Renal cortex interstitium (tissue), 11 donors: ENCODE results near the gene RPL18. TPM values are rescaled to one million over a fixed set of nuclear protein-coding genes. Genes with fewer than 3 reads are reported as not detected.
"Not testable (repeated sequence)": the region's sequence is repeated elsewhere in the genome, so short reads cannot be mapped to it uniquely, and the experiment has no call there.

ENCODE experiments used
- DNase-seq, 11 donors: peaks; one replicate each; pipeline ENCODE4 v3.0.0-alpha.2; 2013; ENCODE audit warnings: low read depth in 9 of 11, low spot score in 4 of 11; ENCODE audit errors: extremely low read depth in 1 of 11
- polyA plus RNA-seq, 3 donors: library from polyadenylated mRNA; unstranded; fragments of 120-200 nt; gene quantifications; one replicate each; pipeline ENCODE4 v1.2.1, GENCODE V29; 2013; ENCODE audit not compliant: insufficient read length in 3 of 3

RPL18 gene
- polyA plus RNA-seq, 3 donors: 1,072 to 1,401 (median 1,249) TPM

DNA sequence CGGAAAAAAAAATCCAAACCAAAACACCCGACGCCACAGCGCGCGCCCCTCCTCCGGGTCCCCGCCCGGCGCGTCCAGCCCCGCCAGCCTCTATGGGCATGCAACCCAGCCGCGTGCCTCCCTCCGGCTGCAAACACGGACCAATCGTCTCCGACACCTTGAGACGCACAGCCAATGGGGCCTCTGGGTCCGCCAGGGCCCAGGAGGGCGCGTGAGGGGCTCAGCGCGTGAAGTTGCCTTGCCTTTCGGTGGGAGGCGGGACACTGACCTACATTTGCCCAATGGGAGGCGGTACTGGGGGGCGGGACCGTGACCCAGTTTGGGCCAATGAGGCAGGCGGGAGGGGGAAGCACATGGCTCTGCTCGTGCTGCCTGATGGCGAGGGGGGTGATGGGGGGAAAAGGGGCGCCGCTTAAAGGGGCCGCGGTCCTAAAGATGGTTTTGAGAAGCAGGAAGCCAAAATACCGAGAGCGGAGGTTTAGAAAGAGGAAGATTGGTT lies 18.5 kb upstream of the RPL18 start:
- DNase-seq: peak; percentile 95 to 100 (median 98)

DNA sequence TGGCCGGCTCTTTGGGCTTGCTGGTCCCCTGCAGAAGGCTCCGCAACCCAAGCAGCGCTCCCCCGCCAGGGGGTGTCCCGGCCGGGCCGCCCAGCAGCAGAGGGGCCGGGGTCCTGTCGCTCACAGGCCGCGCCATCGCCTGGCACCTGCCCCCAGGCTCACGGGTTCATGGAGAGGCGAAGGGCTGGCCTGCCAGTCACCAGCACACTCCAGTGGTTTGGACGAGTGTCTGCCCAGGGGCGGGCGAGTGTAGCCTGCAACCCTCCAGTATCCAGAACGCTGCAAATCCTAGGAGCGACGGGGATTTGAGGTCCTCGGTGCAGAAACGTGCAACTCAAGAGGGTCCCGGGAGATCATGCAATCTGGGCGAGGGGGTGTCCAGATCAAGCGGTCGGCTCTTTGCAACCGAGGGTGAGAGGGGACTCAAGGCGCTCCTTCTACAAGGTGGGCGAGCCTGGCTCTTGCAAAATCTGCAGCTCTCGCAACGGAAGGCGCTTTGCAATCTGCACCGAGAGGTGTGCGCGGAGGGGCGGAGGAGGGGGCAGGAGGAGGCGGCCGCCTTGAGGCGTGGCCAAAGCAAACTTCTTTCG lies 18.0 kb upstream of the RPL18 start, which contains the start of gene DBP:
Gene DBP, minus strand, starts transcription at position 521 of the 590 bp plus-strand sequence. Its CDS starts 385 bp downstream, at position 136.
- DNase-seq: no peak

DNA sequence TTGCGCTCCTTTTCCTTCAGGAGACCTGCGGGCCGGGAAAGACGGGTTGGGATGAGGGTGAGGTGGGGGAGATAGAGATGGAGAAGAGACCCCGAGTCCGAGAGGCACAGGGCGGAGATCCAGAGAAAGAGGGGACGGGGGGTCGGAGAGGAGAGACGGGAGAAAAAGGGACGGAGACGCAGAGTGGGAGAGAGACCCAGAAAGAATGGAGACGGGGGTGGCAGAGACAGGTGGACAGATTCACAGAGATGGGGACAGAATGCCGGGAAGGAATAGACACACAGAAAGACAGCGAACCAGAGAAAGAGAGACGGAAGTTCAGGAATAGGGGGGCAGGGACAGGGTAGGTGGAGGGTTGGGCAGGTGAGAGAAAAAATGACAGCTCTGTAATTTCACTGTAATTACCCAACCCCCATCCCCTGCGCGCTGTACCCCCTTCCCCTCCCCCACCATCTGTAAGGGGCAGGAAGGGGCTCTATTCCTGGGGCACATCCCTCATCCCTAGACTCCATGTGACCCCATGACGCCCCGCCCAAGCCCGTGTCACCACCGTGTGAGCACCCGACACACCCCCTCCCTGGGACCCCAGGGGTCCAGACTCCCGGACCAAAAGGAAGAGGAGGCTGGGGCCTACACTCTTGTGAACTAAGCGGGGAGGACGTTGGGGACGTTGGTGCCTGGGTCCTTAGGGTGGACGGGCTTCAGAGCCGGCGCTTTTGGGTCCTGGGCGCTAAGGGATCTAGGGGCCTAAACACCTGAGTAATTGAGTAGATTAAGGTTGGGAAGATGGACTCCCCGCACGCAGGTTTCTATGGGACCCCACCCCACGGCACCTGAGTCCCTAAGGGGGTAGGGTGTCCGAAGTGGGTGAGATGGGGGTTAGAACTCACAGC lies 17.2 kb upstream of the RPL18 start:
- DNase-seq: no peak

DNA sequence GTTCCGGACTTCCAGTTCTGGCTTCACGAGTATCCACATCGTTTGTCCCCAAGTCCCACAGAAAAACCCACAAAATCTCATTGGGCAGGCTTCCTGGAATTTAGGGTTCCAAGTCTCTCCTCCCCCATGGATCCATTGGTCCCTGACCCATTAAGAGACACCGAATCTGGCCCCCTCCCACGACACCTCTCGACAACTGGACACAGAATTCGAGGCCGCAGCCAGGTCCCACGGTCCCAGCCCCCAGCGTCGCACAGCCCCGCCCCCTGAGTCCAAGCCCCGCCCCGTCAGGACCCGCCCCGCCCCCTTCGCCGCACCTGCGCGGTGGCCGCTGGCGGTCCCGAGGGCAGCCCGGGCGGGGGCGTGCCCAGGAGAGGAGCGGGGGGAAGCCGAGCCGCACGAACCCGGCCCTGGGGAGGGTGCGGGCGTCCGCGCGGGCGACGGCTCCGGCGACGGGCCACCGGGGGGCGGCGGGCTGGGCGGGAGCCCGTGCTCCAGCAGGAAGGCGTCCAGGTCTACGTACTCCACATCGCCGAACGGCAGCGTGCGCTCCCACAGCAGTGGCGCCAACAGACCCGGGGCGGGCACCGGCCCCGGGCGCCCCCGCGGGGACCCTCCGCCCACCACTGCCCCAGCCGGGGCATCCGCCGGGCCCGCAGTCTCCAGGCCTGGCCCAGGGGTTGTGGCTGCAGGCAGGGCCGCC lies 16.4 kb upstream of the RPL18 start:
- no peak for DNase-seq

DNA sequence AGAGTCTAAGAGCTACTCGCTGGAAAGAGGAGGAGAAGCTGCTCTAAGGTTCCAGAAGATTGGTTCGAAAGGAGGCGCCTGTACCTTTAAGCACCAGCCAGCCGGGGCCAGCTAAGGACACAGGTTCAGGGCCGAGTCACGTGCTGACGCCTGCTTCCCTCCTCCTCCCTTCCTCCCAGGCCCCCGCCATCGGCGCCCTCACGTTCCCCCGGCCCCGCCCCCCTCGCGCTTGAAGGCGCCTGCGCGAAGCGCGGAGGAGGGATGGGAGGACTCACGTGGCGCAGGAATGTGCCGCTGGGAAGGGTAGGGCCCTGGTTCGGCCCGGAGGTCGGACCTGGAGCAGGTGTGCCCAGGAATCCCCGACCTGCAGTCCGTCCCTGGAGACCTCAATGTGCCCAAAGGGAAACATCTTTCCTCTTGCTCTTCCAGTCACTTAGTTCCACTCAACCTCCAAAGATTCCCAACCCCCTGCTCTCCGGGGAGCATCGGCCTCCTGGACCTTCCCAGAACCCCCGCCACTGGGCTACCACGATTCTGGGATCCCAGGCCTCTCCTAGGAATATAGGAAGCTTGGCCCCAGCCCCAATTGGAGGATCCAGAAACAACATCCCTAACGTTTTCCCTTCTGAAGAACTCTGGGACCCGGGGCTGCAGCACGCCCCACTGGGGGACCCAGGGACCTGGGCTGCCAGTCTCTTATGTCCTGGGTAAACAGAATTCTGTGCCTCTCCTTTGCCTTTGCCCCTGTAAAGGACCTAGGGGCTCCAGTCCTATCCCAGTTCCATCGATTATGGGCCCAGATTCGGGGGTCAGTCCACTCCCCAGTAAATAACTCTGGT lies 15.7 kb upstream of the RPL18 start:
- DNase-seq: peak in 10 of 11 donors; percentile 88 to 95 (median 94)

DNA sequence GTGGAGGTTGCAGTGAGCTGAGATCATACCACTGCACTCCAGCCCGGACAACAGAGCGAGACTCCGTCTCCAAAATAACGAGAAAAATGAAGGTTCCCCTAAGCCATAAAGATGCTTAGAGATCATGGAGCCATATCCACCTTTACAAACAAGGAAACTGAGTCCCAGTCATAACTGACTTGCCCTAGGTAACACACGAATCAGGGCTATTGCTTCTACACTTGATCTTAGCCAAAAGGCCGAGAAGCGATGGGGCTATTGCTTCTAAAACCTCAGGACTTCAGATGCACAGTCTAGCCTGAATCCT lies 15.0 kb upstream of the RPL18 start:
- DNase-seq: no peak

DNA sequence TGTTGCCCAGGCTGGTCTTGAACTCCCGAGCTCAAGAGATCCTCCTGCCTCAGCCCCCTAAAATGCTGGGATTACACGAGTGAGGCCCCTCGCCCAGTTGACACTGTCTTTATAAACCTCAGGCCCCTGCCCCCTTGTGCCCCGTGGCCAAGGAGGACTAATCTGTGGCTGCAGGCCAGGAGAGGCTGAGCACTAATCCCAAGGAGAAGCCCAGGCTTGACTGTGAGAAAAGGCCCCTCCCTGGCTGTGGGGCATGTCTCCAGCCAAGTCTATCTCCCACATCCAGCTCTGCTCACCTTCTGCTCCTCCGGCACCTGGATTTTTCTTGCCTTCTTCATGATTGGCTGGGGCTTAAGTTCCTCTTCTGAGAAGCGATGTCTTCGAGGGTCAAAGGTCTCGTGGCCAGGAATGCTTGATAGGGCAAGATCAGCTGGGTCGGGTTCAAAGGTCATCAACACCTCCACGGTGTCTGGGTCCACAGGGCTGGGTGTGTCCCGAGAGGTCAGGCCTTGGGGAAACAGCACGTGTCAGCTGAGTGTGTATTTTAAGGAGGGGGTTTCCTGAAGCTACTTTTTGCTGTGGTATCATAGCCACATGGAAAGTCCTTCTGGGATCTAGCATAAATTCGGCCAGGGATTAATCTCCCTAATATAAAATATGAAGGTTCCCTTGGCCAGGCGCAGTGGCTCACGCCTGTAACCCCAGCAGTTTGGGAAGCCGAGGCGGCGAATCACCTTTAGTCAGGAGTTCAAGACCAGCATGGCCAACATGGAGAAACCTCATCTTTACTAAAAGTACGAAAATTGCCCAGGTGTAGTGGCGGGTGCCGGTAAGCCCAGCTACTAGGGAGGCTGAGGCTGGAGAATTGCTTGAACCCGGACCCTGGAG lies 14.4 kb upstream of the RPL18 start:
- DNase-seq: no peak

DNA sequence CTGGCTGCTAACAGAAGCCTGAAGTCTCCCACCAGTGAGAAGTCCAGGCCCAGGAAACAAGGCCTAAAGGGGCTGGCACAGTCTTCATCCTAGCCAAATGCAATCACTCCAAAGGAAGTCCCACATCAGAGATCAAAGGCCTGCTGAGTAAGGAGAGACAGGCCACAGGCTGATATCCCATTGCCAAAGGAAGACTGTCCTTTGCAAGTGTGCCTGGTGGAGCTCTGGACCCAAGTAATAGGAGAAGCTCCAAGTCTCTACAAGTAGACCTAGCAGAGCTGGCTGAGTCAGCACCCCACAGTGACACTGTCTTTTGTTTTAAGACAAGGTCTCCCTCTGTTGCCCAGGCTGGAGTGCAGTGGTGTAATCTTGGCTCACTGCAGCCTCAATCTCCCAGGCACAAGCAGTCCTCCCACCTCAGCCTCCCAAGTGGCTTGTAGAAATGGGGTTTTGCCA lies 13.7 kb upstream of the RPL18 start:
- DNase-seq: no peak

DNA sequence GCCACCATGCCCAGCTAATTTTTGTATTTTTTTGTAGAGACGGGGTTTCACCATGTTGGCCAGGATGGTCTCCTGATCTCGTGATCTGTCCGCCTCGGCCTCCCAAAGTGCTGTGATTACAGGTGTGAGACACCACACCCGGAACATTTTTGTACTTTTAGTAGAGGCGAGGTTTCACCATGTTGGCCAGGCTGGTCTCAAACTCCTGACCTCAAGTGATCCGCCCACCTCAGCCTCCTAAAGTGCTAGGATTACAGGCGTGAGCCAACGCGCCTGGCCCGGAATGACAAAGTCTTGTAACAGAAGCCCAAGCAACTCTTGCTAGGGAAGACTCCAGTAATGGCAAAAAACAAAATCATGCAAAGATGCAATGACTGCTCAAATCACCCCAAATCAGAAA lies 13.3 kb upstream of the RPL18 start:
- DNase-seq: not testable (repeated sequence)

DNA sequence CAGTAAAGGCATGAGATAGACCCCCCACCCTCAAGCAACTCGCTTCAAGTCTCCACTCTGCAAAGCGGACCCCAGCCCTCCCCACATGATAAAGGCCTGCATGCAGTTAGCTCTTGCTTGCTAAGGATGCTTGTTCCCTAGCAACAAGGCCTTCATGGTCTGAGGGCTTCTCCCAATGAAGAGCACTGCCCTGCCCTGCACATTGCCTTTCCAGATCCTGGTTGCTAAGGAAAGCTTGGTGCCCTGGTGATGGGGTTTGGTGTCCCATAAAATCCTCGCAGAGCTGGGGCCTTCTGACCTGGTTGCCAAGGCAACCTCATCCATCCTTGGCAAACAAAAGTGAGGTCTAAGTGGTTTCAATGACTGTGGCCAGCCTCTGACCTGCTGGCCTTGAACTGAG lies 12.2 kb upstream of the RPL18 start:
- DNase-seq: no peak

DNA sequence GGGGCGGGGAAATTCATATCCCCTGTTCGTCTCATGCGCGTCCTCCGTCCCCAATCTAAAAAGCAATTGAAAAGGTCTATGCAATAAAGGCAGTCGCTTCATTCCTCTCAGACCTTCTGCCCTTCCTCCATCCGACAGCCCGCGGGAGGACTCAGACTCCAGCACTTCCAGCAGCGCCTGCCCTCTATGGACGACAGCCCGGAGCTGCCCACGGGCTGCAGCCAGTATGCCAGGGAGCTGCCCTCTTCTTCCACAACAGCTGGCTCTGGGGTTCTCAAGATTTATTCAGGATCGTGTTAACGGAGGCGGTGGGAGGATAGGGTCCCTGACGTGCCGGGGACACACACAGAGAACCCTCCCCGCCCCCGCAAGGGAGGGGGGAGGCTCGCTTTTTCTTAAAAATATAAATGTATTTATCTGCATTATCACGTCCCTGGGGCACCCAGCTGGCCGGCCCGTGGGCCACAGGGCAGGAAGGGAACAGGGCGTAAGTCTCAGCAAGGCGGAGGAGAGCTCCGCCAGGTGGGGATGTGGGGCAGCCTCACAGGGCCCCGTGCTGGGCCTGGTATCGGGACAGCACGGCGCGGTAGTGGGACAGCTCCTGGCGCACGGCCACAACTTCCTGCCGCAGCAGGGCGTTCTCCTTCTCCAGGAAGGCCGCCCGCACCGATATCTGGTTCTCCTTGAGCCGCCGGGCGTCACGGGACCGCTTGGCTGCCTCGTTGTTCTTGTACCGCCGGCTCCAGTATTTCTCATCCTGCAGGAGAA lies 11.5 kb upstream of the RPL18 start:
- peak in 1 of 11 donors; percentile 54 for DNase-seq

DNA sequence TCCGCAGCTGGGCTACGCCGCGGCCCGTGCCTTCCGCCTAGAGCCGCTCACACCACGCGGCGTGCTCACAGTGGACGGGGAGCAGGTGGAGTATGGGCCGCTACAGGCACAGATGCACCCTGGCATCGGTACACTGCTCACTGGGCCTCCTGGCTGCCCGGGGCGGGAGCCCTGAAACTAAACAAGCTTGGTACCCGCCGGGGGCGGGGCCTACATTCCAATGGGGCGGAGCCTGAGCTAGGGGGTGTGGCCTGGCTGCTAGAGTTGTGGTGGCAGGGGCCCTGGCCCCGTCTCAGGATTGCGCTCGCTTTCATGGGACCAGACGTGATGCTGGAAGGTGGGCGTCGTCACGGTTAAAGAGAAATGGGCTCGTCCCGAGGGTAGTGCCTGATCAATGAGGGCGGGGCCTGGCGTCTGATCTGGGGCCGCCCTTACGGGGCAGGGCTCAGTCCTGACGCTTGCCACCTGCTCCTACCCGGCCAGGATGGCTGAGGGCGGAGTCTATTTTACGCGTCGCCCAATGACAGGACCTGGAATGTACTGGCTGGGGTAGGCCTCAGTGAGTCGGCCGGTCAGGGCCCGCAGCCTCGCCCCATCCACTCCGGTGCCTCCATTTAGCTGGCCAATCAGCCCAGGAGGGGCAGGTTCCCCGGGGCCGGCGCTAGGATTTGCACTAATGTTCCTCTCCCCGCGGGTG lies 10.8 kb upstream of the RPL18 start:
- no peak for DNase-seq

DNA sequence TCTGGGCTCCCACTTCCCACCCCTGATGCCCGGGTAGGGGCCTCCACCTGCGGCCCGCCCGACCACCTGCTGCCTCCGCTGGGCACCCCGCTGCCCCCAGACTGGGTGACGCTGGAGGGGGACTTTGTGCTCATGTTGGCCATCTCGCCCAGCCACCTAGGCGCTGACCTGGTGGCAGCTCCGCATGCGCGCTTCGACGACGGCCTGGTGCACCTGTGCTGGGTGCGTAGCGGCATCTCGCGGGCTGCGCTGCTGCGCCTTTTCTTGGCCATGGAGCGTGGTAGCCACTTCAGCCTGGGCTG lies 10.3 kb upstream of the RPL18 start:
- no peak for DNase-seq

DNA sequence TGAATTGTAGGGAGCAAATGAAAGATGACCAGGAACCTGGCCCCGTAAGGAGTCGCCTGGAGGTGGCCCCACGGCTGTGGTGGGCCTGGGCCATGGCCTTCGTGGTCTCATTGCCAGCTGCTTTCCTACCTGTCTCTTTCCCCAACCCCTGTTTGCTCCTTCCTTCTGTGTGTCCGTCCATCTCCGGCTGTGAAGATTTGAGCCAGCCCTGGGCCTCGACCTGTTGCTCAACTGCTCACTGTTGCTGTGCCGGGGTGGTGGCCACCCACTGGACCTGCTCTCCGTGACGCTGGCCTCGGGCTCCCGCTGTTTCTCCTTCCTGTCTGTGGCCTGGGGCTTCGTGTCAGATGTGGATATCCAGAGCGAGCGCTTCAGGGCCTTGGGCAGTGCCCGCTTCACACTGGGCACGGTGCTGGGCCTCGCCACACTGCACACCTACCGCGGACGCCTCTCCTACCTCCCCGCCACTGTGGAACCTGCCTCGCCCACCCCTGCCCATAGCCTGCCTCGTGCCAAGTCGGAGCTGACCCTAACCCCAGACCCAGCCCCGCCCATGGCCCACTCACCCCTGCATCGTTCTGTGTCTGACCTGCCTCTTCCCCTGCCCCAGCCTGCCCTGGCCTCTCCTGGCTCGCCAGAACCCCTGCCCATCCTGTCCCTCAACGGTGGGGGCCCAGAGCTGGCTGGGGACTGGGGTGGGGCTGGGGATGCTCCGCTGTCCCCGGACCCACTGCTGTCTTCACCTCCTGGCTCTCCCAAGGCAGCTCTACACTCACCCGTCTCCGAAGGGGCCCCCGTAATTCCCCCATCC lies 9.7 kb upstream of the RPL18 start:
- DNase-seq: no peak

DNA sequence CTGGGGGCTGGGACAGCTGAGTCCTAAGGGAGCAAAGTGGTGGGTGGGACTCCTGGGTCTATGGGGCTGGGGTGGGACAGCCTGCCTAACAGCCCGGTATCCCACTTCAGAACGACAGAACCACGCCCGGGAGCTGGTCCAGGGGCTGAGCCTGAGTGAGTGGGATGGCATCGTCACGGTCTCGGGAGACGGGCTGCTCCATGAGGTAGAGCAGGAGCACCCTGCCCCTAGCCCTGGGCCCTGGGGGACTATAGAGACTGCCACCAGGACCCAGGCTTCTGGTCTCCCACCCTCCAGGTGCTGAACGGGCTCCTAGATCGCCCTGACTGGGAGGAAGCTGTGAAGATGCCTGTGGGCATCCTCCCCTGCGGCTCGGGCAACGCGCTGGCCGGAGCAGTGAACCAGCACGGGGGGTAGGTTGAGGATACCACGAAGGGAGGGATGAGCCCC lies 8.9 kb upstream of the RPL18 start:
- no peak for DNase-seq
